Liver (tissue), 9 donors: ENCODE measurements around the gene FOXS1. TPM values are rescaled to one million over a fixed set of nuclear protein-coding genes. Genes with fewer than 3 reads are reported as not detected.

Source experiments
- DNase-seq: peaks from one replicate; pipeline ENCODE4 v3.0.0-alpha.2; 2017; ENCODE audit warnings: low spot score
- H3K27ac ChIP-seq, 2 donors: one replicate each; pipeline ENCODE4 v1.7.0; 2013; ENCODE audit warnings: inconsistent platforms in 2 of 2, low read length in 2 of 2, control low read depth in 1 of 2, low read depth in 1 of 2, mild to moderate bottlenecking in 1 of 2
- H3K27me3 ChIP-seq, 4 donors: one replicate each; pipeline versions ENCODE4 v1.6.1 to v1.7.0; 2013; ENCODE audit warnings: low read length in 3 of 4, inconsistent platforms in 1 of 4, mild to moderate bottlenecking in 1 of 4, moderate library complexity in 1 of 4; ENCODE audit not compliant: control insufficient read depth in 4 of 4, insufficient read depth in 4 of 4
- H3K36me3 ChIP-seq, 4 donors: one replicate each; pipeline versions ENCODE4 v1.6.1 to v1.7.0; 2013; ENCODE audit warnings: low read length in 3 of 4, mild to moderate bottlenecking in 3 of 4, low read depth in 1 of 4, moderate library complexity in 1 of 4; ENCODE audit not compliant: control insufficient read depth in 4 of 4, insufficient read depth in 3 of 4
- H3K4me1 ChIP-seq, 4 donors: one replicate each; pipeline versions ENCODE4 v1.6.1 to v1.7.0; 2013; ENCODE audit warnings: low read length in 3 of 4, mild to moderate bottlenecking in 3 of 4, moderate library complexity in 1 of 4; ENCODE audit not compliant: control insufficient read depth in 4 of 4, insufficient read depth in 4 of 4
- H3K4me3 ChIP-seq, 3 donors: one replicate each; pipeline versions ENCODE4 v1.6.1 to v1.7.0; 2013; ENCODE audit warnings: low read length in 3 of 3, control low read depth in 1 of 3, low read depth in 1 of 3, mild to moderate bottlenecking in 1 of 3
- H3K9ac ChIP-seq, 2 donors: one replicate each; pipeline ENCODE4 v1.7.0; 2013; ENCODE audit warnings: low read length in 2 of 2, mild to moderate bottlenecking in 2 of 2, moderate library complexity in 2 of 2, control low read depth in 1 of 2, low read depth in 1 of 2
- H3K9me3 ChIP-seq, 4 donors: one replicate each; pipeline versions ENCODE4 v1.6.1 to v1.7.0; 2013; ENCODE audit warnings: low read length in 3 of 4; ENCODE audit not compliant: control insufficient read depth in 4 of 4
- CTCF ChIP-seq: fragments of 150-350 bp; IDR thresholded peaks from 2 replicates; pipeline ENCODE4 v1.5.1; 2017; ENCODE audit warnings: improper control_type of control experiment, low read depth, low read length; ENCODE audit not compliant: missing input control
- EGR1 ChIP-seq, 2 donors: IDR thresholded peaks; 2 replicates each; pipeline ENCODE4 v1.6.1; 2016 to 2018; ENCODE audit warnings: antibody characterized with exemption in 2 of 2, low read depth in 2 of 2
- FOXA1 ChIP-seq: IDR thresholded peaks from 2 replicates; pipeline ENCODE4 v1.6.1; 2016; ENCODE audit warnings: antibody characterized with exemption
- FOXA2 ChIP-seq: IDR thresholded peaks from 2 replicates; pipeline ENCODE4 v1.6.1; 2016; ENCODE audit warnings: antibody characterized with exemption
- GABPA ChIP-seq, 2 donors: IDR thresholded peaks in 1 of 2; conservative IDR thresholded peaks in 1 of 2; 2 replicates each; pipeline ENCODE4 v1.6.1; 2016; ENCODE audit warnings: antibody characterized with exemption in 2 of 2, mild to moderate bottlenecking in 1 of 2, moderate library complexity in 1 of 2
- HNF4A ChIP-seq, 2 donors: conservative IDR thresholded peaks; 2 replicates each; pipeline ENCODE4 v1.6.1; 2016; ENCODE audit warnings: antibody characterized with exemption in 2 of 2, mild to moderate bottlenecking in 2 of 2
- HNF4G ChIP-seq: IDR thresholded peaks from 2 replicates; pipeline ENCODE4 v1.6.1; 2016; ENCODE audit warnings: antibody characterized with exemption
- JUND ChIP-seq, 2 donors: IDR thresholded peaks; 2 replicates each; pipeline ENCODE4 v1.6.1; 2016; ENCODE audit warnings: antibody characterized with exemption in 2 of 2
- MAX ChIP-seq: IDR thresholded peaks from 2 replicates; pipeline ENCODE4 v1.6.1; 2016; ENCODE audit warnings: antibody characterized with exemption
- NR2F2 ChIP-seq: IDR thresholded peaks from 2 replicates; pipeline ENCODE4 v1.6.1; 2016; ENCODE audit warnings: antibody characterized with exemption
- REST ChIP-seq: IDR thresholded peaks from 2 replicates; pipeline ENCODE4 v1.6.1; 2016; ENCODE audit warnings: antibody characterized with exemption, mild to moderate bottlenecking
- RXRA ChIP-seq, 2 donors: IDR thresholded peaks; 2 replicates each; pipeline ENCODE4 v1.6.1; 2017 to 2018; ENCODE audit warnings: antibody characterized with exemption in 2 of 2, mild to moderate bottlenecking in 1 of 2
- SP1 ChIP-seq: IDR thresholded peaks from 2 replicates; pipeline ENCODE4 v1.6.1; 2018; ENCODE audit warnings: antibody characterized with exemption, mild to moderate bottlenecking
- TAF1 ChIP-seq: conservative IDR thresholded peaks from 2 replicates; pipeline ENCODE4 v1.6.1; 2016; ENCODE audit warnings: antibody characterized with exemption, mild to moderate bottlenecking
- YY1 ChIP-seq: IDR thresholded peaks from 2 replicates; pipeline ENCODE4 v1.6.1; 2016; ENCODE audit warnings: antibody characterized with exemption, mild to moderate bottlenecking
- WGBS: extraction: QIAGEN DNeasy Blood & Tissue Kit; methylation state at CpG from one replicate; pipeline ENCODE4 v1.1.7; 2013; 5-methylcytosine and 5-hydroxymethylcytosine counted together
- polyA plus RNA-seq, 2 donors: library from polyadenylated mRNA; stranded (reverse) in 1 of 2; unstranded in 1 of 2; fragments of 200-250 nt in 1 of 2; fragments of >200 nt in 1 of 2; fragmentation: Nextera tagmentation in 1 of 2; extraction: Ambion mirVana in 1 of 2; gene quantifications; one replicate each; pipeline versions ENCODE4 v1.2.1 to v1.2.3, GENCODE V29; 2013 to 2015
- total RNA-seq, 2 donors: library from RNA; depleted of rRNA; stranded (reverse); fragments of >200 nt; gene quantifications; one replicate each; pipeline ENCODE4 v1.2.3, GENCODE V29; 2014
- TF ChIP-seq, protein P1 (sequence below): IDR thresholded peaks from 2 replicates; pipeline ENCODE4 v1.6.1; 2016; ENCODE audit warnings: antibody characterized with exemption
- TF ChIP-seq, protein P2 (sequence below): IDR thresholded peaks from 2 replicates; pipeline ENCODE4 v1.6.1; 2016; ENCODE audit warnings: antibody characterized with exemption
- donor health status: healthy.
- donor health status: healthy.
- donor health status: healthy.
- donor health status: healthy.
- donor health status: healthy.

The FOXS1 gene
- total and polyA plus RNA-seq, 4 donors: 0.21 to 0.51 (median 0.28) TPM

- Histone ChIP-seq H3K4me1 (no peaks in the 10 kb centered on the region), H3K9ac (no peak overlapping the region), H3K27me3 (peaks cover 0 to 7% (median 3%) of the 10 kb centered on the region in 4 donors), H3K4me3 (no peak overlapping the region), H3K9me3 (no peaks in the 10 kb centered on the region), H3K36me3 (no peaks in the 10 kb centered on the region), H3K27ac (no peak overlapping the region)
- DNase-seq: no peak
- no peak for TF ChIP-seq HNF4A (conservative IDR thresholded peaks at IDR 0.05)
- no peak for TF ChIP-seq CTCF
- no peak for TF ChIP-seq SP1
- TF ChIP-seq TAF1: no peak
- no peak for TF ChIP-seq GABPA (IDR thresholded peaks at IDR 0.05 in 1 of 2, conservative IDR thresholded peaks at IDR 0.05 in 1 of 2)
- no peak for TF ChIP-seq REST
- TF ChIP-seq MAX: no peak
- TF ChIP-seq NR2F2: no peak
- TF ChIP-seq, protein P1, sequence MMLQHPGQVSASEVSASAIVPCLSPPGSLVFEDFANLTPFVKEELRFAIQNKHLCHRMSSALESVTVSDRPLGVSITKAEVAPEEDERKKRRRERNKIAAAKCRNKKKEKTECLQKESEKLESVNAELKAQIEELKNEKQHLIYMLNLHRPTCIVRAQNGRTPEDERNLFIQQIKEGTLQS: no peak
- TF ChIP-seq RXRA (IDR thresholded peaks at IDR 0.05): no peak
- no peak for TF ChIP-seq HNF4G
- no peak for TF ChIP-seq FOXA1
- TF ChIP-seq EGR1 (IDR thresholded peaks at IDR 0.05; ENCODE audit: low read depth in 2 of 2): no peak
- no peak for TF ChIP-seq JUND (IDR thresholded peaks at IDR 0.05)
- TF ChIP-seq, protein P2, sequence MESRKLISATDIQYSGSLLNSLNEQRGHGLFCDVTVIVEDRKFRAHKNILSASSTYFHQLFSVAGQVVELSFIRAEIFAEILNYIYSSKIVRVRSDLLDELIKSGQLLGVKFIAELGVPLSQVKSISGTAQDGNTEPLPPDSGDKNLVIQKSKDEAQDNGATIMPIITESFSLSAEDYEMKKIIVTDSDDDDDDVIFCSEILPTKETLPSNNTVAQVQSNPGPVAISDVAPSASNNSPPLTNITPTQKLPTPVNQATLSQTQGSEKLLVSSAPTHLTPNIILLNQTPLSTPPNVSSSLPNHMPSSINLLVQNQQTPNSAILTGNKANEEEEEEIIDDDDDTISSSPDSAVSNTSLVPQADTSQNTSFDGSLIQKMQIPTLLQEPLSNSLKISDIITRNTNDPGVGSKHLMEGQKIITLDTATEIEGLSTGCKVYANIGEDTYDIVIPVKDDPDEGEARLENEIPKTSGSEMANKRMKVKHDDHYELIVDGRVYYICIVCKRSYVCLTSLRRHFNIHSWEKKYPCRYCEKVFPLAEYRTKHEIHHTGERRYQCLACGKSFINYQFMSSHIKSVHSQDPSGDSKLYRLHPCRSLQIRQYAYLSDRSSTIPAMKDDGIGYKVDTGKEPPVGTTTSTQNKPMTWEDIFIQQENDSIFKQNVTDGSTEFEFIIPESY: no peak
- no peak for TF ChIP-seq YY1
- TF ChIP-seq FOXA2: no peak
- 66% methylated on average over 7 of the region's 7 CpGs for WGBS
These were observed 8.1 kb upstream of the FOXS1 start for GRCh38 chr20:31853481-31853880.
